Astrocyte of the cerebellum (primary cell): ENCODE measurements around the gene ZNF772.

Experiments used
- DNase-seq: peaks from one replicate; pipeline ENCODE4 v3.0.0-alpha.2; 2011; ENCODE audit warnings: low read depth
- H3K4me3 ChIP-seq: 2 replicates; pipeline ENCODE4 v1.5.1; 2011; ENCODE audit warnings: mild to moderate bottlenecking, low read depth, low read length, moderate library complexity
- in situ Hi-C: cut with HindIII; loops from 2 replicates; pipeline ENCODE4 v1.10.0; 2017; ENCODE audit warnings: low sequenced_read_pairs
- TF ChIP-seq, protein P1 (sequence below): IDR thresholded peaks from 2 replicates; pipeline ENCODE4 v1.5.1; 2012; ENCODE audit warnings: low read length, low read depth, moderate library complexity, mild to moderate bottlenecking; ENCODE audit errors: missing control alignments

The ZNF772 gene

DNA sequence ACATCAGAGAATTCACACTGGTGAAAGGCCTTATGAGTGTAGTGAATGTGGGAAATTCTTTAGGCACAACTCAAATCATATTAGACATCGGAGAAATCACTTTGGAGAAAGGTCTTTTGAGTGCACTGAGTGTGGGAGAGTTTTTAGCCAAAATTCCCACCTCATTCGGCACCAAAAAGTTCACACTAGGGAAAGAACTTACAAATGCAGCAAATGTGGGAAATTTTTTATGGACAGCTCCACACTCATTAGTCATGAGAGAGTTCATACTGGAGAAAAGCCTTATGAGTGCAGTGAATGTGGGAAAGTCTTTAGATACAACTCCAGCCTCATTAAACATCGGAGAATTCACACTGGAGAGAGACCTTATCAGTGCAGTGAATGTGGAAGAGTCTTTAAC, 56.3 kb downstream of the ZNF772 start:
- no peak overlapping the region for H3K4me3 ChIP-seq
- in situ Hi-C loops, result no loop called here
- TF ChIP-seq, protein P1, sequence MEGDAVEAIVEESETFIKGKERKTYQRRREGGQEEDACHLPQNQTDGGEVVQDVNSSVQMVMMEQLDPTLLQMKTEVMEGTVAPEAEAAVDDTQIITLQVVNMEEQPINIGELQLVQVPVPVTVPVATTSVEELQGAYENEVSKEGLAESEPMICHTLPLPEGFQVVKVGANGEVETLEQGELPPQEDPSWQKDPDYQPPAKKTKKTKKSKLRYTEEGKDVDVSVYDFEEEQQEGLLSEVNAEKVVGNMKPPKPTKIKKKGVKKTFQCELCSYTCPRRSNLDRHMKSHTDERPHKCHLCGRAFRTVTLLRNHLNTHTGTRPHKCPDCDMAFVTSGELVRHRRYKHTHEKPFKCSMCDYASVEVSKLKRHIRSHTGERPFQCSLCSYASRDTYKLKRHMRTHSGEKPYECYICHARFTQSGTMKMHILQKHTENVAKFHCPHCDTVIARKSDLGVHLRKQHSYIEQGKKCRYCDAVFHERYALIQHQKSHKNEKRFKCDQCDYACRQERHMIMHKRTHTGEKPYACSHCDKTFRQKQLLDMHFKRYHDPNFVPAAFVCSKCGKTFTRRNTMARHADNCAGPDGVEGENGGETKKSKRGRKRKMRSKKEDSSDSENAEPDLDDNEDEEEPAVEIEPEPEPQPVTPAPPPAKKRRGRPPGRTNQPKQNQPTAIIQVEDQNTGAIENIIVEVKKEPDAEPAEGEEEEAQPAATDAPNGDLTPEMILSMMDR, result no peak

DNA sequence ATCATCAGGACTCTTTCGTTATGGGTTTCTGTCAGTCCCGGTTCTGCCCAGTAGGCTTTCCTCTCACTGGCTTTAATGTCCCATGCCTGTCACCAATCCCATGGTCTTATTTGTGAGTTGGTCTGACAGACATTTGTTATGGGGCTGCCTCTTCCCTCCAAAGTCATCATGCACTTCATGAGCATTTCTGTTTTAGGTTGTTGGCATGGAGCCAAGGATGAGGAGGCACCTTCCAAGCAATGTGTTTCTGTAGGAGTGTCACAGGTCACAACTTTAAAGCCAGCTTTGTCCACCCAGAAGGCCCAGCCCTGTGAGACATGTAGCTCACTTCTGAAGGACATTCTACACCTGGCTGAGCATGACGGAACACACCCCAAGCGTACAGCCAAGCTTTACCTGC, 57.9 kb downstream of the ZNF772 start:
- in situ Hi-C loops, result loop anchor here (5.0 kb wide), 1 partner anchor 37 kb away; no protein-coding TSS in a partner anchor
- DNase-seq, result no peak
- TF ChIP-seq, protein P1, result no peak
- H3K4me3 ChIP-seq, result no peak overlapping the region

More for the DNA sequence above, 56.3 kb downstream of the ZNF772 start:
- DNase-seq, result no peak
